HS-27A (cell line): ENCODE results near the gene RCAN1.

ENCODE experiments used
- DNase-seq: peaks from one replicate; pipeline ENCODE4 v3.0.0-alpha.2; 2012; ENCODE audit warnings: low read depth, missing footprints

RCAN1 gene

DNA sequence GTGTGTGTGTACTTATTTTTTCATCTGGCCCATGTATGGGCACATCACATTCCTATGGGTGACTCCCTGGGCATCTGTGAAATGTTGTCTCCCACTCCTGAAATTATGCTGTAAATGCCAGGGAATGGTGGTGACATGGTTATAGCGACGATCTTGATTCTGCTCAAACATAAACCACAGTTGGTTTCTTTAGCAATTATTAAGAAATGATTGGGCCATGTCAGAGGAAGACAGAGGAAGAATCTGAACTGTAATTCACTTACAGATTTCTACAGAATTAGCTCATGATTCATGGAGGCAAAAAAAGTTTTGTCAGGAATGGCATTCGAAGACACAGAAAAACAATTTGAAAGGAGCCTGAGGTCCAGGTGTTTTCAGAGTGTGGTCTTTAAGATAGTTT, 77.1 kb downstream of the RCAN1 start:
- DNase-seq: no peak

DNA sequence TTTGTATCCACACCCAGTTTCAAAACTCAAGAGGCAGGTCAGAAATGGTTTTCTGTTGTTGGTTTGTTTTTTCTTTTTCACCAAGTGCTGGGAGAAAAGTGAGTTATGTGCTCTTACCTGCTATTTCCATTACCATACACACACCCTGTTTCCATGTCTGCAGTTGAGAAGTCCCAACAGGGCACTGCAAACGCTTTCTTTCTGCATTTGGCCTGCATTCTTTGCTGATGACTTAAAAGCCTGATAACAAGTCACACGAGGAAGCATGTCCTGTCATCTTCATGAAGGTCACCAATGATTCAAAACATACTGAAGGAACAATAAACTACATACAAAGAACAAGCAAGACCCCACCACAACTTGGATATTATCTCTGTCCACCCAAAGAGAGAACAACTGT, 78.1 kb downstream of the RCAN1 start:
- DNase-seq: no peak

GRCh38 chr21:34536311-34536710, 78.6 kb downstream of the RCAN1 start:
- DNase-seq: no peak

GRCh38 chr21:34535886-34536285, 79.0 kb downstream of the RCAN1 start:
- no peak for DNase-seq

DNA sequence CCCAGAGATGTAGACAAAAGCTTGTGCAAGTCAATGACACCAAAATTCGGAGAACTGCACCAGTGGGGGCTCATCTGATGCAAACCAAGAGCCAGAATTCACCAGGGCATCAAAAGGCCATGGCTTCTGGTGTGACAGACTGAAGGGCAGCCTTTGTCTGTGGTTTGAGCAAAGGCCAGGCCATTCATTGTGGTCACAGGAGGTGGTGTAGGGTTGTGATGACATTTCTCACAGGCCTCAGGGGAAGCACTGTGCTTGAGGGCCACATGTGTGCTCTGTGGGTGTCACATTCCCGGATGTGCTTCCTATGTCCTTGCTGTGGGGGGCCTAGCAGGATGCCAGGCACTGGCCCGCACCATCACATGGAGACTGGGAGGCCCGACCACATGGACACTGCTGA, 80.4 kb downstream of the RCAN1 start:
- no peak for DNase-seq

DNA sequence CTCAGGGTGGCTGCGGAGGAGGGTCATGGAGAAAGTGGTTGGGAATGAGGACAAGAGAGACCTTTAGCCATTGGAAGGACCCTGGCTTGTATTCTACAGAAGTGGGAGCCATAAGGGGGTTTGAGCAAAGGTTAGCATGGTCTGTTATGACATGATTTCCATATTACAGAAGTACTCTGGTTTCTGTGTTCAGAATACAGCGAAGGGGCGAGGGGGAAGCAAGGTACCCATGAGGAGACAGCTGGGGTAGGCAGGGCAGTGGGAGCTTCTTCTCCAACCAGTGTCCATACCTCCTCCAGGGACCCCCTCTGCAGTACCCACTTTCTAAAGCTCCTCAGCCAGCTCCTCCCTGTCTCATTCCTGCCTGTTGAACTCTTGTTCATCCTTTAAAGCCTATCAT, 81.0 kb downstream of the RCAN1 start:
- no peak for DNase-seq

- no peak for DNase-seq
Observed at GRCh38 chr21:34531399-34531798, 83.5 kb downstream of the RCAN1 start.

GRCh38 chr21:34530261-34530660, 84.7 kb downstream of the RCAN1 start:
- DNase-seq: no peak

GRCh38 chr21:34528131-34528561, 86.8 kb downstream of the RCAN1 start:
- no peak for DNase-seq

- DNase-seq: peak; percentile 77
Observed at GRCh38 chr21:34526618-34527290, 88.2 kb downstream of the RCAN1 start.

DNA sequence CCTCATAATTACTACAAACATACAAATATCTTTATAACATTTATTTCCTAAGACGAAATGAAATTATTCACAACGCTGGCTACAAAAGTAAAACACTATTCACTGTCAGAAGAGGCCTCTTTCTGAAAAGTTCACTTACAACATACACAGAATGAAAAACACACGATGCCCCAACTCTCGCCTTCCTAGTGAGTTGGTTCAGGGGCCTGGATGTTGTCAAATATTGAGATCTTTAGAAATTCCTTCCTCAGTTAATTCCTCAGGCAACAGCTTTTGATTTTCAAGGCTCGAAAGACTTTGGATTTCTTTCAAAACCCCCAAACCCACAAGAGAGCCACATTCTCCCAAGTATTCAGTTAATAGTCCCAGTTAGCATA, 88.7 kb downstream of the RCAN1 start:
- no peak for DNase-seq

DNA sequence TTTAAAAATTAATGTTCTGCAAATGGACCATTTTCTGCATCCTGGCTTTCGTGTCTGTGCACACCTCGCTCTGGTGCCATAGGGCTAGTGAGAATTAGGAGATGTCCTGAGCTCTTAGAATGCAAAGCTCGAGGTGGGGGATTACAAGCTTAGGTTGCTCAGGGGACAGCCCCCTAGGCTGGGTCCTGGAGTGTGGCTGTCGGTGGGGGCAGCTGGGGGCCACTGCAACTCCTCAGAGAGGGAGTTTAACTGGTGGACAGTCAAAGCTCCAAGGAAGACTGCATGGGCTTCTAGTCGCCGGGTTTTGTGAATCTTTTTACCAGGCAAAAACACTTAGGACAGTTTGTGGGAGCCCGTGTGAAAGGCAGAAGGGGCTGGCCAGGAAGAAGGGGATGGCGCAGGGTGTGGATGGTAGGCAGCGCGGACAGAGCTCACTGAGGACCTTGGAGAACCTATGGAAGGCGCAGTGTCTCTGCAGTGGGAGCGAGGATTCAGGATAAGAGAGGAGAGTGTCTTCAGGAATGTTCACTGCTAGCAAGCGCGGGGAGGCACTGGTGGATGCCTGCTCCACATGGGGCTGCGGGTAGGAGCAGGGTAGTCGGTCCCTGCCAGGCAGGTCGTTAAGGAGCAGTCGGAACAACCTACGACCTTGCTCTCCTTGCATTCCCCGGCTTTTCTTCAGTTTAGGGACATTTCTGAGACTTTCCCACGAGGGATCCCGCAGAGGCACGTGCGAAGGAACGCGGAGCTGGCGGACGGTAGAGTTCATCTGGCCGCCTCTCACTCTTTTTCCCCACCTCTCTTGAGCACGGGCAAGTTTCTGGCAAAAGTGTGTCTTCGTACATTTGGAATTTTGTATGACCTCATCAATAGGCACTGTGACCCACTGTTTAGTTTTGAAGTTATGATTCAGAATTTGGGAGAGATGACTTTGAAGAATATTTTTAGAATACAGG, 90.0 kb downstream of the RCAN1 start:
- no peak for DNase-seq

DNA sequence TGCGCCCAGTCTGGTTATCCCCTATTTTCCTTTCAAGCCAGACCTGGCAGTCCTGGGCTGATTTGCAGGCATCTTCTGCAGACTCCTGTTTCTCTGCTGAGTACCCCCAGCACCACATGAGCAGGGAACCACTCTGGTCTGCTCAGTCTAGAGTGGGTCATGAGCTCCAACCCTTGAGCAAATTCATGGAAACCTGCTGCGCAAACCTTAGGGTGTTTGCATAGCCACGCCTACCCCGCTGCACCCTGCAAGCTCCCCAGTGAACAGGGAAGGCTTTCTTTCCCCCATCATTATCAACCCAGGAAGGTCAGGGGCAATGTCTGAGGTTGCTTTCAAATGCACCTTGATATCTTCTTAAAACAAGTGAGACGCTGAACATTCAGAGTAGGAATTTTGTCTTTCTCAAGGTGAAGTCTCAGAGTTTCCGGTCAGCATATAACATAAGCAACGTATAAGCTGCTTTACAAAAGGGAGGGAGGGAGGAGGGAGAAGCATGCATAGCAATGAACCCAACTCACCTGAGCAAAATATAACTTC, 91.8 kb downstream of the RCAN1 start:
- no peak for DNase-seq

DNA sequence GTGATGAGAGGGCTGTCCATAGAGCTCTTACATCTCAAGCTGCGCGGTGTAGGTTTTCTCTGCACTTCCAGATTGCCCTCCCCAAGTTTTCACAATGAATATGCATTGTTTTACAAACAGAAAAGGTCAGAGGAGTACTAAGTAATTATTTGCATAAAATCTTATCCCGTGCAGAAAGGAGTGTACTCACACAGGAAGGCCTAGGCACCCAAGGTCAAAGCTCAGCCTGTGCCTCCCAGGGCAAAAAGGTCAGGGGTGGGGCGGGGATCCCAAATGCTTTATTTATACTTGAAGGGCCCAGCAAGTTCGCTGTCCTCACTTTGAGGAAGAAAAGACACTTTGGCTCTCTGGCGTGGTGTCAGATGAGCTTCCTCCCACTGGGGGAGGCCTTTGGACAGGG, 92.6 kb downstream of the RCAN1 start:
- no peak for DNase-seq

GRCh38 chr21:34521561-34521960, 93.4 kb downstream of the RCAN1 start:
- no peak for DNase-seq

DNA sequence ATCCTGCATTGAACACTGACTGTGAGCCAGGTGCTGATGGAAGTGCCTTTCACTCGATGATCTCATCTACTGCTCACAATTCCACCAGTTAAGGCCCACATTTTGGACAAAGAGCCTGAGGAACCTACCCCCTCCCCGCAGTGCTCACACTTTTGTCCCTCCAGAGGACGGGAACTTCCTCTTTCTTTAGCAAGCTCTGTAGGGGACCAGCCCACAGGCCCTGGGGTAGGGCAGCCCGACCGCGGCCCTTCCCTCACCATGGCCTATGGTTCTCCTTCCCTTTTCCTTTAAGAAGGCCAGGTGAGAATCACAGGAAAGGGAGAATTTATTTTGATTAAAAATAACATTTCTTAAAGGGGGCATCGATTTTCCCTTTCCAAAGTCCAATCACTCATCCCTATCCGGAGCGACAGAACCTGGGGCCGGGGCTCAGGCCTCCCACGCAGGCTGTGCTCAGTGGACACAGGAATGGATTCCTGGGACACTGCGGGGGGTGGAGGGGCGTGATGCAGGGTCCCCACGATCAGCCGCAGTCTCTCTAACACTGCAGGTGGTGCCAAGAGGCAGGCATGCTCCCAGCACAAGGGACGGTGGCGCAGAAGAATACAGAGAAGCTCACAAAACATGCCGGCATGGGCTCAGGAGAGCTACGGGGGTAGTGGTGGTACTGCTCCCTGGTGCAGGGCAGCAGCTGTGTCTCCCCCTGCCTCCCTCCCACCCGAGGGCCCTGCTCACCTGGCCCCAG, 94.0 kb downstream of the RCAN1 start:
- DNase-seq: no peak

- DNase-seq: no peak
Observed at GRCh38 chr21:34520281-34520680, 94.6 kb downstream of the RCAN1 start.

DNA sequence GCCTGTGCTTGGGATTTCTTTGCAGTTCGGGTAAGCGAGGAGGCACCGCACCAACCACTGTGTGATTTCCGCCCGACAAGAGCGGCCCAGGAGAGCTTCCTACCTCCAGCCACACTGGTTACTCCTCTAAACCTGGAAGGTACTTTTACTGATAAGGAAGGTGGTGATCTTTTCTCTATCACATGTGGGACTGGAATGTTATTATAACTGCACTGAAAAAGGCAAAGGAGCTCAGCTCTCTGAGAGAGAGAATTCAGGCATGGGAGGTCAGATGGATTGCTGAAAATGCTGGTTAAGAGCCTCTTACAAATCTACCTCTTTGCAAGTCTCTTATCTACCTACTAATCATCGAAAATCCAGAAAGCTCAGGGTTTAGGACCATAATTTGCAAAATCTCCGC, 95.2 kb downstream of the RCAN1 start:
- DNase-seq: no peak

DNA sequence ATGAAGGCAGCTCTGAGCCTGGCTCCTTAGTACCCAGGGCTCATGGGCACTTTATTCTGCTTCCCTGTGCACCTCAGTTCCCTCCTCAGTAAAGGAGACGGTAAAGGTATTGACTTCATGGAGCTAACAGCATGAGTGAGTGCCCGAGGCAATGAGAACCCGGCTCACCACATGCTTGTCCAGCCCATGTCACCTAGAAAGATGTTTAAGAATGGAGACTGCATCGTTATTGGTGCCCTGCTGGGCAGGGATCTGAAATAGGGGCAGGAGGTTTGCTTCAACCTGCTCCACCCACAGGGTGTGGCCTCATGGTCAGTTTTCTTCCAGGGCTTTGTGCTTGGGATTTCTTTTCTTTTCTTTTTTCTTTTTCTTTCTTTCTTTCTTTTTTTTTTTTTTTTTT, 95.9 kb downstream of the RCAN1 start:
- no peak for DNase-seq

- DNase-seq: no peak
Observed at GRCh38 chr21:34518301-34518700, 96.6 kb downstream of the RCAN1 start.

- DNase-seq: no peak
Observed at GRCh38 chr21:34517491-34518245, 97.2 kb downstream of the RCAN1 start.

- no peak for DNase-seq
Observed at GRCh38 chr21:34517039-34517438, 97.9 kb downstream of the RCAN1 start.
